Right ventricle myocardium superior (tissue), 1 donor: ENCODE measurements around the gene GPR149. TPM values are rescaled to one million over a fixed set of nuclear protein-coding genes. Genes with fewer than 3 reads are reported as not detected.
"Not testable (repeated sequence)": the region's sequence is repeated elsewhere in the genome, so short reads cannot be mapped to it uniquely, and the experiment has no call there.

Experiments
- ATAC-seq: fragments of 200-7000 bp; cut with Tn5 transposase; one replicate; pipeline ENCODE4 v1.9.1; 2020; ENCODE audit warnings: mild to moderate bottlenecking; ENCODE audit not compliant: poor library complexity
- DNase-seq: peaks from one replicate; pipeline ENCODE4 v3.0.0-alpha.2; 2020
- intact Hi-C: fragments of 100-400 bp; cut with DNase I; formaldehyde crosslinking; loops from one replicate; pipeline ENCODE4 v1.11.2; 2022
- long read RNA-seq: library from polyadenylated mRNA; unstranded; transcript quantifications from one replicate; pipeline ENCODE4 v2.0.0, GENCODE V29; 2021
- total RNA-seq: library from RNA; stranded (reverse); fragmentation: NEBNext Ultra II Directional; extraction: Animal tissue kit (Norgen Biotek cat#: 25700); gene quantifications from one replicate; pipeline ENCODE4 v1.2.1, GENCODE V29; 2021
- donor health status: DM: no; HTN: yes; CAD: no; lungs with severe emphysema.

GPR149 gene, protein sequence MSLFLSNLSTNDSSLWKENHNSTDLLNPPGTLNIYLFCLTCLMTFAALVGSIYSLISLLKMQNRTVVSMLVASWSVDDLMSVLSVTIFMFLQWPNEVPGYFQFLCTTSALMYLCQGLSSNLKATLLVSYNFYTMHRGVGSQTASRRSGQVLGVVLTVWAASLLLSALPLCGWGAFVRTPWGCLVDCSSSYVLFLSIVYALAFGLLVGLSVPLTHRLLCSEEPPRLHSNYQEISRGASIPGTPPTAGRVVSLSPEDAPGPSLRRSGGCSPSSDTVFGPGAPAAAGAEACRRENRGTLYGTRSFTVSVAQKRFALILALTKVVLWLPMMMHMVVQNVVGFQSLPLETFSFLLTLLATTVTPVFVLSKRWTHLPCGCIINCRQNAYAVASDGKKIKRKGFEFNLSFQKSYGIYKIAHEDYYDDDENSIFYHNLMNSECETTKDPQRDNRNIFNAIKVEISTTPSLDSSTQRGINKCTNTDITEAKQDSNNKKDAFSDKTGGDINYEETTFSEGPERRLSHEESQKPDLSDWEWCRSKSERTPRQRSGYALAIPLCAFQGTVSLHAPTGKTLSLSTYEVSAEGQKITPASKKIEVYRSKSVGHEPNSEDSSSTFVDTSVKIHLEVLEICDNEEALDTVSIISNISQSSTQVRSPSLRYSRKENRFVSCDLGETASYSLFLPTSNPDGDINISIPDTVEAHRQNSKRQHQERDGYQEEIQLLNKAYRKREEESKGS
- not detected for total RNA-seq
- long read RNA-seq, result 0 reads

DNA sequence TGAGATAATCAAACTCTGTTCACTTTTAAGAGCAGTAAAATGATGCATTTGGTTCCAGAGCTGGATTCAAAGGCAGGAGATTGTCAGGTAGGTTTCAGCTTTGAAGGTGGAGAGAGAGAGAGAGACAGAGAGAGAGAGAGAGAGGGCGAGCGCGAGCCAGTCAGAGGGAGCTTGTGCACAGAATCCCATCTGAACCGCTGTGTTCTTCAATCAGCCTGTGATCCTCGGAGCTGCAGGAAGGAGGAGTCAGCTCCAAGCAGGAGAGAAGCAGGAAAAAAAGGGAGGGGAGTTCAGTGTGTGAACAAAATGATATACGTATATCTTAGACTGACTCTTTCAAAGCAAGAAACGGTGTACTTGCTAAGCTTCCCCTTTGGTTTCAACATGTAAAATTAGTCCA is at the start of gene GPR149:
GPR149 (minus strand) TSS at position 177 of the 400 bp plus-strand sequence. CDS start 575 bp downstream, outside the sequence.
- no peak for DNase-seq
- intact Hi-C loops, result no loop called here
- ATAC-seq, result no peak

DNA sequence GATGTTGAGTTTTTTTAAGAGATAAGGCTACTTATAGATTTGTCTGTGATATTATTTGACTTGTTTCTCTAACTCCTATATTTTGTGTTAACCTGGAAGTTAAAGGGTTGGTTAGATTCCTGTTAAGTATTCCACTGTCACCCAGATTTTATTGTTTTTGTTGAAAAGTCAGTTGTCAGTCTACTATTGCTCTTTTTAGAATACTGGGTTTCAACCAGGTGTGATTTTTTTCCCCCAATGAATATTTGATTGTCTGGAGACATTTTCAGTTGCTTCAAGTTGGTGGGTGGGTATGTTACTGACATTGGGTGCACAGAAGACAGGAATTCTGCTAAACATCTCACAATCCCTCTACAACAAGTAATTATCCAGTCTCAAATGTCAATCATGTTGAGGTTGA is 43.8 kb upstream of the GPR149 start:
- DNase-seq, result no peak
- no peak for ATAC-seq
- intact Hi-C loops, result no loop called here

DNA sequence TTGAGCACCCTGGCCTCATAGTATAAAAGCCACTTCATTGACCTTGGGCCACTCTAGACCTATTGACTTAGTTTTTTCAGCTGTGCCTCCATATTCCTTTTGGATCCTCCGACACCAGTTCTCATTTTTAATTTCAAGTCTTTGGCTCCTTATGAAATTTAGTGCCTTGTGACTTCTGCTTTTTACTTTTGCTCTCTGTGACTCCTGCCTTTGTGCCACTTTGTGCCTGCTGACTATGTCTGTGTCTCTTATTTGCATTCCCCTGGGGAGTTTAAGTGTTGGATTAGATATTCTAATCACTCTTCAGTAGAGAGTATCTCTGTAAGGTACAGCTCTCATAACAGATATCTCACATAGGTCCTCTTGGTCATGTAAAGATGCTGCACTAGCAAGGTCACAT is 39.6 kb upstream of the GPR149 start:
- no peak for DNase-seq

DNA sequence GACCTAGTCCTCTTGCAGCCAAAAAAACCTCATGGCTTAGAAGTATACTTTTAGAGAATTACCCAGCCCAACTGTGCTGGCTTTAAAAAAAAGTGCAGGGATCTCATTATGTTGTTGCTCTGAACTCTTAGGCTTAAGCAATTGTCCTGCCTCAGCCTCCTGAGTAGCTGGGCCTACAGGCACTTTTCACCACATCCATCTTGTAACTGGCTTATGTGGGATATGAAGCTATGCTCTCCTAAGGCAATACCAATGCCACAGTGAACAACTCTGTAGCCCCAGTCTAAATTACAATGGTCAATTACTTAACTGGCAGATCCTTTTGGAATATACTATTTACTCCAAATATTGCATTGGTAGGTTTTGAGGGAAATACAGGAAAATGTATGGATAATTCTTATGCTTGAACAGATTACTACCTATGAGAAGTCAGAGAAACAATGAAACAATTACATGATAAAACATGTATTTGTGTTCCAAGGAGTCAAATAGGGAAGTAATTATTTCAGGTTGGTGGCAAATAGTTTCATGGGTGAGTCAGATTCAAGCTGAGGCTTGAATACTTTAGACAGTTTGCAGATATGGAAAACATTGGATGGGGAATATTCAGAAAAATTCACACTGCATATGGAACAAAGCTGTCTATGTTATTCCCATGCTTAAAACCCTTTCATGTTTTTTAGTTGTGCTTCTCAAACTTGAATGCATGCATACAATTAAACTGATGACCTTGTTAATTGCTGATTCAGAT is 34.6 kb upstream of the GPR149 start:
- DNase-seq, result no peak
- intact Hi-C loops, result no loop called here

More for the DNA sequence above, 39.6 kb upstream of the GPR149 start:
- no peak for ATAC-seq
- intact Hi-C loops, result no loop called here

DNA sequence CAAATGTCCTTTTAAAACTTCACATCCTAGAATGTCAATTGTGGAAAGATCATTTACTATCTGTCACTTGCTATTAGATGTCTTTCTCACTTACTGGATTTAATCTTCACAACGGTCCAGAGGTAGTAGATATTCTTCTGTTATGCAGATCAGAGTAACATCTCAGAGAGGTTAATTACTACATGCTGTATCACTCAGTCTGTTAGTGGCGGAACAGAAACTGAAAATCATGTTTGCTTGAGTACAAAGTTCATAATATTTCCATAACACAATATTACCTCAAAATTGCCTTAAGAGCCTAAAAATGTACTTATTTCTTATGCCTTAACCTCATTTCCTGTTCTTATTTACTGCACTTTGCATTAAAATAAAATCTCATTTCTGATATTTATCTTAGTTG is 28.6 kb upstream of the GPR149 start:
- DNase-seq (no peak), ATAC-seq (no peak)
- intact Hi-C loops, result no loop called here

More for the DNA sequence above, 34.6 kb upstream of the GPR149 start:
- no peak for ATAC-seq

DNA sequence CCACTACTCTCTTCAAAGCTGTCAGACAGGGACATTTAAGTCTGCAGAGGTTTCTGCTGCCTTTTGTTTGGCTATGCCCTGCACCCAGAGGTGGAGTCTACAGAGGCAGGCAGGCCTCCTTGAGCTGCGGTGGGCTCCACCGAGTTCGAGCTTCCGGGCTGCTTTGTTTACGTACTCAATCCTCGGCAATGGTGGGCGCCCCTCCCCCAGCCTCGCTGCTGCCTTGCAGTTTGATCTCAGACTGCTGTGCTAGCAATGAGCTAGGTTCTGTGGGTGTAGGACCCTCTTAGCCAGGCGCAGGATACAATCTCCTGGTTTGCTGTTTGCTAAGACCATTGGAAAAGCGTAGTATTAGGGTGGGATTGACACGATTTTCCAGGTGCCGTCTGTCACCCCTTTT is 9.1 kb upstream of the GPR149 start:
- DNase-seq, intact Hi-C loops, ATAC-seq: not testable (repeated sequence)

DNA sequence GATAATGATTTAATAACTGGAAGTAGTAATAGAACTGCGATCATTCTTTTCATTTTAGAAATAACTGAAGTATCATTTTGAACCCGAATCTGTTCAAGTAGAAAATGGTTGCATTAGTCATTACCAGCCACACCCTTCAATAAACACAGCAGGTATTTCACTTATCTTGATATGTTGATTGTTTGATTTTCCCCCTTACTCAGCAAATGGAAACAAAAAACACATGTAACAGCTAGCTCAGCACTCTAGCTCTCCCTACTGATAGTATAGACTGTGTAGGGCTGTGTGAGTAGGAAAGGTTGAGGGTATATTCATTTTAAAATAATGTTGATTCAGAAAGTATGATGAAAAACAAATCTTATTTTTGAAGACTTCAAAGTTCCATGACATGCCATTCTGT is 1.1 kb upstream of the GPR149 start:
- ATAC-seq, result no peak
- intact Hi-C loops, result no loop called here
- DNase-seq, result no peak

DNA sequence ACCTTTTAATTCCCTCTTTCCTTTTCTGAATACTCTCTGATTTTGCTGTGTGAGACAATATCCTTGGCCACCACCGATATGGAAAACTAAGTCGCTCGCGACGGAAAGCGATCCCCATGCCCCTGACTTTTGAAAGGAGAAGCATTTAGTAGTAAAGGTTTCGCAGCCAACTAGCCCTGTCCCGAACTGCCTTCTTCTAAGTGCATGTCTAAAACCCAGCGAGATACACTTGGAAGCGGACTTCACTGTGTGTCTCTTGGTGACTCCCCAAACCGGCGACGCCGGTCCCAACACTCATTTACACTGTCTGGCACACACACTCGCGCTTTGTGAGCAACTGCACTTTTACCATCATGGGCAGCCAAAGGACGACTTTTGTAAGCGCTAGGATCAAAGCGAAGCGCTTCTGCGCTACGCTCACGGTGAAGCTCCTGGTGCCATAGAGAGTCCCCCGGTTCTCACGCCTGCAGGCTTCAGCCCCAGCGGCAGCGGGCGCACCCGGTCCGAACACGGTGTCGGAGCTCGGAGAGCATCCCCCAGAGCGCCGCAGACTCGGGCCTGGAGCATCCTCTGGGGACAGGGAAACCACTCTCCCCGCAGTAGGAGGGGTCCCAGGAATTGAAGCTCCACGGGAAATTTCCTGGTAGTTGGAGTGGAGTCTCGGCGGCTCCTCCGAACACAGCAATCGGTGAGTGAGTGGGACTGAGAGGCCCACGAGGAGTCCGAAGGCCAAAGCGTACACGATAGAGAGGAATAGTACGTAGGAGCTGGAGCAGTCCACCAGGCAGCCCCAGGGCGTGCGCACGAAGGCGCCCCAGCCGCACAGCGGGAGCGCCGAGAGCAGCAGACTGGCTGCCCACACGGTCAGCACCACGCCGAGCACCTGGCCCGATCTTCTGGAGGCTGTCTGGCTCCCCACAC is 1.4 kb downstream of the GPR149 start:
- ATAC-seq (no peak), DNase-seq (no peak)
- intact Hi-C loops, result no loop called here

DNA sequence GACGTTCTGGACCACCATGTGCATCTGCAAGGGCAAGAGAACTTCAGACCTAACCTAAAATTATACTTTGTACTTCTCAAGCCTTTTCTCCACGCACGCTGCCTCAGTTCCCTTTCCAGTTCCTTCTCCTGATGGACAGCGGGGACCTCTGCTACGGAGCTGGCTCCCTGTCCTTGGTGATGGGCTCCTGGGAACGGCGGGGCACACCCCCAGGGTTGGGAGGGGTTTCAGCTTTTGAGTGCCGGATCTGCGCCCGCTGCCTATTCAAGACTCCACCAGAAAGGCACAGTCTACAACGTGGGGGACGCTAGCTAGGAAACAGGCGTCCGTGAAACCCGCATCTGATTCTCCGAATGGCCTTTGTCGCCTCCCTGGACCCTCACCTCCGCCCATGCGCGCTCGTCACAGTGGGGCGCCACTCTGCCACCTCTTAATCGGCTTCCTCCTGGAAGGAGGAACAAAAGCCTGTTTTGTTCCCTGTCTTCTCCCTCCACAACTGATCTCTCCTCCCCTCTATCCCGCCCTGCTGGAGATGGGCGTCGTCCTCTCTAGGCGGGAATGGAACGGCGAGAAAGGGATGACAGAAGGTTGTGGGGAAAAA is 2.2 kb downstream of the GPR149 start:
- no peak for ATAC-seq
- DNase-seq, result no peak
- intact Hi-C loops, result no loop called here

DNA sequence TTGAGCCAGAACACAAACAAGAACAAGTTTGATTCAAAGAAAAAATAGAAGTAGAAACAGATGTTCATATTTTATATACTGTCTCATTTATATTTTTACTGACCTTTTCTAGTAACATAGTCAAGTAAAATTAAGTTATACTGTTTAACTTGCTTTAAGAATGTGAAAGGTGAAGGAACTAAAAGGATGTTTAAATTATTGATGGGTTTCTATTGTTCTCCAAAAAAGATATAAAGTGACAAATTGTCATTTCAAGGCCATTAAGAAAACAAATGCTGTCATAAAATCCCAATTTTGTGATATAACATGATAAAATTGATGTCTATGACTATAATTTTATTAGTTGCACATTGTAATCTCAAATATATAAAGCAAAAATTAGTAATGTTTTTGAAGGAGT is 7.3 kb downstream of the GPR149 start:
- ATAC-seq (no peak), DNase-seq (no peak)
- intact Hi-C loops, result no loop called here

DNA sequence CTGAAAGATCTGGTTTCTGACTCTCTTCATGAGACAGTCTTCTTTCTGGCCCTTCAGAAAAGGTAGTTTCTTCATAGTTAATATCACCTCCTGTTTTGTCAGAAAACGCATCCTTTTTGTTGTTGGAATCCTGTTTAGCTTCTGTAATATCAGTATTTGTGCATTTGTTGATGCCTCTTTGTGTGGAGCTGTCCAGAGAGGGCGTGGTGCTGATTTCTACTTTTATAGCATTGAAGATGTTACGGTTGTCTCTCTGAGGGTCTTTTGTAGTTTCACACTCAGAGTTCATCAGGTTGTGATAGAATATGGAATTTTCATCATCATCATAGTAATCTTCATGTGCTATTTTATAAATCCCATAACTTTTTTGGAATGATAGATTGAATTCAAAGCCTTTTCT is 8.9 kb downstream of the GPR149 start:
- no peak for ATAC-seq
- DNase-seq, result no peak
- intact Hi-C loops, result no loop called here

DNA sequence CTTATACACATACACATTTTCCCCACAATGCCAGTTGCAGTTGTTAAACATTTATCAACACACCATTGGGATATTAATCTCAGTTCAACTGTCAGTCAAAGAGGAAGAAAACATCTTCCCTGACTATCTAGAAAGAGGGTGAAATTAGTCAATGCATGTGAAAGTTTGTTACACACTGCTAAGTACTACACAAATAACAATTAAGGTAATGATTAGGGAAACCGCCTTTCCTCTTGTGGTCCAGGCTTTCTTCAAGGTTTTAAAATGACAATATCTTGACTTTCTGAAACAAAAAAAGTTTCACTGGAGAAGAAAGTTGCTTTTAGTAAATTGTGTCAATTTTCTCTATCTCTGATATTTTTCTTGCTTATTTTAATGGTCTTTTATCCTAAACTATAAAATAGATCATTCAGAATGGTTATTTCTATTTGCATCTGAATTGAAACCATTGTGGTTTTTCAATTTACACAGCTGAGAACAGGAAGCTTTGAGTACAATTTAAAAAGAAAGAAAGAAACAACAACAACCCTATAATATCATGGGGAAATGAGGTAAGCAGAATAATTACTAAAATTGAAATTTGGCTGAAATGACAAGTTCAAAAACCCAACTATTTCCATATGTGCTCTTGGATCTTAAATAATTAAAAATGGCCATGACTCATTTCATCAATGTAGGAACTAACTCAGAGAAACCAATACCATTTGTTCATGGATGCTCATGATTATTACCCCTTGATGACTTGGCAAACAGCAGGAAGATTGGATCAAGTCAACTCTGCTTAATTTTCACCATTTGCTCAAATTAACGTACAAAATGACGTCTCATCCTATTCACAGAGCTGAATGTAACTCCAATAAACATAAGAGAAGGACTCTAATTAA is 31.7 kb downstream of the GPR149 start:
- DNase-seq (no peak), ATAC-seq (no peak)
- intact Hi-C loops, result no loop called here

DNA sequence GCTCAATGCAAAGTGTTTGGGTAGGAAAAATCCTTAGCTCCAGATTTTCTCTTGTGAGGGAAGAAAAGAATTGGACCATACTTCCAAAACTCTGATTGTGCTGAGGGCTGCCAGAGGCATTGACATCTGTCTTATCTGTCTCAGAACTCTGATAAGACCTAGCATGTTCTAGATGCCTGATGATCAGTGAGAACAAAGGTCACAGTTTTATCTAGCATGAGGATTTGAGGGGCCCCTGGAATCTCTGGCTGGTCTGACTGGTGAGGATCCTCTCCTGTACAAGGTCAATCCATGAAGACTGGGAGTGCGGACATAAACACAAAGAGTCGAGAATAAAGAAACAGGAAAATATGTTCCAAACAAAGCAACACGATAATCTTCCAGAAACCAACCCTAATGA is 40.1 kb downstream of the GPR149 start:
- no peak for DNase-seq
- no peak for ATAC-seq
- intact Hi-C loops, result no loop called here

DNA sequence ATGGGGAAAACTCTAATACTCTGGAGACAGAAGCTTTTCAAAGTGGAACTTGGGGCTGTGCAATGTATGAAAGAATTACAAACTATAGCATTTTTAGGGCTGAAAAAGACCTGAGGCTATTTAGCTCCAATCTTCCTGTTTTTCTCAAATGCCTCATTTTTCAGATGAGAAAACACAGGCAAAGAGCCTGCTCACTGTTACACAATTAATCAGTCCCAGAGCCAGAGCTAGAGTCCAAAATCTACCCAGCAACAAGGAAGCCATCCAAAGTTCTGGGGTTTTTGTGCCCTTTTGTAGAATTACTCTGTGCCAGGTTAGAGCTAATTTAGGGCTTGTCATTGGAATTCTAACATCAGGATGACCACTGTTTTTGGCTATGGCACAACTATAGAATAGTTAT is 45.5 kb downstream of the GPR149 start:
- no peak for ATAC-seq
- DNase-seq, result no peak
- intact Hi-C loops, result no loop called here

DNA sequence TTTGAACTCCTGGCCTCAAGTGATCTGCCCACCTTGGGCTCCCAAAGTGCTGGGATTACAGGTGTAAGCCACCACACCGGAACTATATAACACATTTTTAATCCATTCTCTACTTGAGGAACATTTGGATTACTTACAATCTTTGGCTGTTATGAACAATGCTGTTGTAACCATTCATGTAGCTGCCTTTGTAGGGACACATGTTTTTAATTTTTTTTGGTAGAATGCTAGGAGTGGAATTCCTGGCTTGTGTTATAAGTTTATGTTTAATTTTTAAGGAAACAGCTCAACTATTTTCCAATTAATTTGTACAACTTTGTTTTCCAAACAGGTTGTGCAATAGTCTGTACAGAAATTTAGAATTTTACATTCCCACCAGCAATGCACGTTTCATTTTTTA is 51.7 kb downstream of the GPR149 start:
- intact Hi-C loops, result no loop called here
- ATAC-seq, result no peak
- no peak for DNase-seq

DNA sequence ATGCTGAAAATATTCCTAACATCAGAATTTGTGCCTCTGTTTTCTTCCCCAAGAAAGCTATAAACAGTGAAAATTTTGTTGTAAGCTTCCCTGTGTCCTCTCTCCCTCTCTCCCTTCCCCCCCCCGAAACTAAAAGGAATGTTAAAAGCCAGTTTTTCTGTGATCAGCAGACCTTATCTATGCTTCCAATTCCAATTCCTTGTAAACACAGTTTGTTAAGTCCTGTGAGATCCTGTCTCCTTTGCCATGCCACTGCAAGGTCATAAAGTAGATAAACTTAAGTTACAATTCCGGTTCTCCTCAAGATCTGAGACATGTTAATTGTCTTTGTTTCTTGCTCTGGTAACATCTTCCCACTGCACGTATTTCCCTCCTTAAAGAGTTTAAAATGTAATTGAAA is 62.8 kb downstream of the GPR149 start:
- intact Hi-C loops, result no loop called here
- no peak for ATAC-seq
- no peak for DNase-seq

DNA sequence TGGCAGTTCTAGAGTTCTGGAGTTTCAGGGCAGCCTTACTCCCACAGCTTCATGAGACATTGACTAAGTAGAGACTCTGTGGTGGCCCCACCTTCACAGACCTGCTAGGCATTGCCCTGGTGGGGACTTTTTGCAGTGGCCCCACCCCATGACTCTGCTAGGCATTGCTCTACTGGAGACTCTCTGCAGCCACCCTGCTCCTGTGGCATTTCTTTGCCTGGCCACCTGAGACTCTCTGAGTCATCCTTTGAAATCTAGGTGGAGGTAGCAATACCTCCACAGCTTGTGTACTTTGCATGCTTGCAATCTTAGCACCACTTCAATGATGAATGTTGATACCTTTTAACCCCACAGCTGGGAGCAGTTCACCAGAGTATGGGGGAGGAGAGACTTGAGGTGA is 65.1 kb downstream of the GPR149 start:
- ATAC-seq (no peak), DNase-seq (no peak)
- intact Hi-C loops, result no loop called here
